NCI-H526 treated with DMSO at 0.1 percent for 48 hours (cell line): ENCODE data around the gene RB1.
"Not testable (repeated sequence)": the region's sequence is repeated elsewhere in the genome, so short reads cannot be mapped to it uniquely, and the experiment has no call there.

Experiments used
- DNase-seq: peaks from one replicate; lab custom pipeline; 2025; lab: John Stamatoyannopoulos, UW

RB1 gene

GRCh38 chr13:48349525-48349924 is 46.0 kb downstream of the RB1 start:
- no peak for DNase-seq

DNA sequence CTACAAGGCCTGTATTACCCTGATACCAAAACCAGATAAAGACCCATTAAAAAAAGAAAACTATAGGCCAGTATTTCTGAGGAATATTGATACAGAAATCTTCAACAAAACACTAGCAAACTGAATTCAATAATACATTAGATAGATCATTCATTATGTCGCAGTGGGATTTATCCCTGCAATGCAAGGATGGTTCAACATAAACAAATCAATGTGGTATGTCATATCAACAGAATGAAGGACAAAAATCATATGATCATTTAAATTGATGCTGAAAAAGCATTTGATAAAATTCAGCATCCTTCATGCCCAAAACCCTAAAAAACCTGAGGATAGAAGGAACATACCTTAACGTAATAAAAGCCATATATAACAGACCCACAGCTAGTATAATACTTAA is 50.0 kb downstream of the RB1 start:
- no peak for DNase-seq

DNA sequence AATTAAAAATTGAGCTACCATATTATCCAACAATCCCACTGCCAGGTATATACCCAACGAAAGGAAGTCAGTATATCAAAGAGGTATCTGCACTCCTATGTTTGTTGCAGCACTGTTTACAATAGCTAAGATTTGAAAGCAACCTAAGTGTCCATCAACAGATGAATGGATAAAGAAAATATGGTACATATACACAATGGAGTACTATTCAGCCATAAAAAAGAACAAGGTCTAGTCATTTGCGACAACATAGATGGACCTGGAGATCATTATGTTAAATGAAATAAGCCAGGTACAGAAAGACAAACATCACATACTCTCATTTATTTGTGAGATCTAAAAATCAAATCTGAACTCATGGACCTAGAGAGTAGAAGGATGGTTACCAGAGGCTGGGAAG is 52.0 kb downstream of the RB1 start:
- DNase-seq, result not testable (repeated sequence)

GRCh38 chr13:48356750-48357149 is 53.2 kb downstream of the RB1 start:
- no peak for DNase-seq

GRCh38 chr13:48369988-48370387 is 66.4 kb downstream of the RB1 start:
- no peak for DNase-seq

DNA sequence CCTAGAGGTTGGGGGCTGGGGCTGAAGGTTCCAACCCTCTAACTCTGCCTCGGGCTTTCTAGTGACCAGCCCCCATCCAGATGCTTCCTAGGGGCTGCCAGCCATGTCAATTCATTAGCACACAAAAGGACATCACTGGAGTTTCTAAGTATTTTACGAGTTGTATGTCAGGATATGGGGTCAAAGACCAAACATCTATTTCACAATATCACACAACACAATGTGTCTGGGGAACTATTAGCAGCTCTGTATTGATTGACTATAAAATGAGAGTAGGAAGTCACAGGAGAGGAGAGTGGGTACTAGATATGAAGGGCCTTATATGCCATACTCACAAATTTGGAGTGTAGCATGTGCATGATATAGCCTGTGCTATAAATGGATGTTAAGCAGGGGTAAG is 67.3 kb downstream of the RB1 start:
- DNase-seq, result no peak

GRCh38 chr13:48377857-48378256 is 74.3 kb downstream of the RB1 start:
- no peak for DNase-seq

- DNase-seq, result no peak
Measured at GRCh38 chr13:48380581-48380980, 77.0 kb downstream of the RB1 start.

- no peak for DNase-seq
Measured at GRCh38 chr13:48383384-48383783, 79.8 kb downstream of the RB1 start.

DNA sequence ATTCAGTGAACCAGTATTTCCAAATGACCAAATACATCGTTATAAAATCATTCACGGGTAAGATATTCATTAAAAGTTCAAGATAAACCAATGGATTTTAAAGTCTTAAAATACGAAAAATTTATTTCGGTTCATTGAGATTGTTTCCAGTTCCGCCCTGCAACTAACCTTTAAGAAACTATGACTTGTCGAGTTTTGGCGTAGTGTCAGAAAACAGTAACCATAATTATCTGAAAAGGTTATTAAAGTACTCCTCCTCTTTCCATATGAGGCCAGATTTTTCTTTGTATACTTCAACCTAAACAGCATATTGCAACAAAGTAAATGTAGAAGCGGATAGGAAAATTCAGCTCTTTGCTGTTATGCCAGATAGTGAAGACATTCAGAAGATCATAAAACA is 83.3 kb downstream of the RB1 start:
- no peak for DNase-seq

DNA sequence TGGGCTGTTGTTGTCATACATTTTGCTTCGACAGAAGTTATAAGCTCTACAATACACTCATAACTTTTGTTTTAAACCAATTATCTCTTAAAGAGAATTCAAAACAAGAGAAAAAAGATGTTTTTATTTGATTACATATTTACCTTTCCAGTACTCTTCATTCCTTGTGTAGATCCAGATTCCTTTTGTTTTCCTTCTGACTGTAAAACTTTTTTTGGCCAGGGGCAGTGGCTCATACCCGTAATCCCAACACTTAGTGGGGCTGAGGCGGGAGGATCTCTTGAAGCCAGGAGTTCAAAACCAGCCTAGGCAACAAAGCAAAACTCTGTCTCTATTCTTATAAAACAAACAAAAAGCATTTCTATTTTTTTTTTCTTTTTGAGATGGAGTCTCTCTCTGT is 87.7 kb downstream of the RB1 start:
- DNase-seq, result no peak

DNA sequence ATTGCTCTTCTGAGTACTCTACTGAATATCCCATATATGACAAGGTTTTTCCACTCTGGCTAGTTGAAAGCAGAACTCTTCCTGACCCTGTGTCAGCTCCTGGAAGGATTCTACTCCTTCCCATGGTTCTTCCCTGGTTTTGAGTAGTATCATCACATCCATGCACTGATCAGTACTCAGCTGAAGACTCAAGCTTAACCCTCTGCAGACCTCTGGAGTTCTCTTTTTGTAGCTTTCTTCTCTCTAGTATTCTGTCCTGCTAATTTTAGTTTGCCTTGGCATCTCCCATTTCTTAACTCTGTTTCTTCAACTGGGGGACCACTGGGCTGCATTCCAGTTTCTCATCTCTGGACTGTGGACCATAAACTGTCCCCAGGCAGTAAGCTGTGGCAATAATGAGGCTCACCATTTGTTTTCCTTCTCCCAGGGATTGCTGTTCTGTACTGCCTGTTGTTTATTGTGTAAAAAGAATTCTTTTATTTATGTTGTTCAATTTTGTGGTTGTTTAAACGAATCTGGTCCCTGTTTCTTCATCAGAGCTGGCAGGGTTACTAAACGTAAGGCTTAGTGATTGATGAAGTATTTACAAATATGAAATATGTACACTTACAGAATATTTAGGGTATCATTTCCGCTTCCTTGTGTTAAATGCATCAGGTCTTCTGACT is 89.6 kb downstream of the RB1 start:
- no peak for DNase-seq

DNA sequence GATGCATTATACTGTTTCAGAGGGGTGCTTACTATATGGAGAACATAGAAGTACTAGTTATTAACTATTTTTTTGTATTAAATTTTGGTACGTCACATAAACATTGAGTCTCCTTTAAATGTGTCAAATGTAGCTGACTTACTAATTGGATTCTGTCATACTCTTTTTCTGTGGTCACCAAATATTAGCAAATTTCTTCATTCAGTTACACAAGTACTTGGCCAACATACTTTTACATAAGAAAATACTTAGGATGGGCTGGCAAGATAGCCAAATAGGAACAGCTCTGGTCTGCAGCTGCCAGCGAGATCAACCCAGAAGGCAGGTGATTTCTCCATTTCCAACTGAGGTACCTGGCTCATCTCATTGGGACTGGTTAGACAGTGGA is 90.1 kb downstream of the RB1 start:
- DNase-seq, result no peak

GRCh38 chr13:48397744-48398143 is 94.2 kb downstream of the RB1 start:
- no peak for DNase-seq

DNA sequence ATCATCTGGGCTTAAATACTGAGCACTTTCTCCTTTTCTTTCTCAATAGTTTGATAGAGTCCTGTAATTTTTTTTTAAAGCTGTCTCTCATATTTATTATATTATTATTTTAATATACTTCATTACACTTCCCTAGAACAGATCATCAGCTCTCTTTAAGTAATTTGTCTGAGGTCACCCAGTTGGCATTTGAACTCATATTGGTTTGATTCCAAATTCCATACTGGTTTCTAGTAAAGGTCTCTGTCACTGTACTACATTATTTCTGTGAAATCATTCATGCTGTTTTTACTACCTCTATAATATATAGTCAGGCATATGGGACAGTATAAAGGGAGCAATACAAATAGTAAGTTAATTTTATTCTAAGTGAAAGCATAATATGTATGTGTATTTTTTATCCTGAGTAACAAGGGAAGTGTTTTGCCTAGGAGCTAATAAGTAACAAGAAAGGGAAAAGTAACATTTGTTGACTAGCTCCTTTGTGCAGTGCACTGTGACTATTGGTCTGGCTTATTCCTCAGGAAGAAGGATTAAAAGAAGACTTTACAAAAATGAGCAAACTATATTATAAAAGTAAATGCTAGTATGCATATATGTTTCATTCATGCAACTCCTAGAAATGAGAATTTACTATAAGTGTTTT is 95.0 kb downstream of the RB1 start:
- DNase-seq, result no peak

DNA sequence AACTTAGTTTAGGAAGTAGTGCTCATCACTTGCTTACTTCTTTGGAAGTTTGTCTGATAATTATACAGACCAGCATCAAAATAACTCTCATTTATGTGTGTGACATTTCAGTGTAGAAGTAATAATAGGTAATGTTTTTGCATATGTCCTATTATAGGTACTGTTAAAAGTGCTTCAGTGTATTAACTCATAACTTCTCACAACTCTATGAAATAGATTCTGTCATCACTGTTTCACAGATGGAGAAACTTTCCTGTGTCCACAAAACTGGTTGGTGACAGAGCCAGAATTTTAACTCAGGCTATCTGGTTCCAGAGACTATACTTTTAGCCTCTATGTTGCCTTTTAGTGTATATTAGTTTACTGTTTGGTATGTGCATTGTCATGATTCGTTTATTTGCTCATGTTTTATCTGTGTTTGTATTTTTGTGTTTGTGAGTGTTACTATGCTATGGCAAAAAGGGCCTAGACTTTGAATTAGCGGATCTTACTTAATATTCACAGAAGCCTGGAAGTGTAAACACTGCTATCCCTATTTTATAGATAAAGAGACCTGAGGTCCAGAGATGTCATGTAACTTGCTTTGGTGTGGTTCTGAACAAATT is 96.6 kb downstream of the RB1 start:
- no peak for DNase-seq

DNA sequence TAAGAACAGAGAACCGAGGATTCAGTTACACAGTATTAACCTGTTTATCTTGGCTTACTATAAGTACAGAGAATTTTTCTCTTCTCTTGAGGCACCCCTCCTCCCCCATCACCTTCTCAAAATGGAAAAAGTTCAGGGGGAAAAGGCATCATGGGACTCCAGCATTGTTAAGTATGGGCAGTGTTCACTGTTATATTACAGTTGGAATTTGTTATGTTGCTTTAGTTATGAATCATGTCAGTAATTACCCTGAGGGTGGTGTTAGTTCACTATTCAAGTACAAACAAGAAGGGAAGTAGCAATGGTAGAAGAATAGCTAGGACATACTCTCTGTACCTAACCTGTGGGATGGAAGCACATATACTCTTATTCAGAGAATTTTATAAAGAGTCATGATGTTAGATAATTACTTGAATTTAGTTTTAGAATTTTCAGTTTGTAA is 97.3 kb downstream of the RB1 start:
- DNase-seq, result no peak

- DNase-seq, result no peak
Measured at GRCh38 chr13:48401480-48401879, 97.9 kb downstream of the RB1 start.

DNA sequence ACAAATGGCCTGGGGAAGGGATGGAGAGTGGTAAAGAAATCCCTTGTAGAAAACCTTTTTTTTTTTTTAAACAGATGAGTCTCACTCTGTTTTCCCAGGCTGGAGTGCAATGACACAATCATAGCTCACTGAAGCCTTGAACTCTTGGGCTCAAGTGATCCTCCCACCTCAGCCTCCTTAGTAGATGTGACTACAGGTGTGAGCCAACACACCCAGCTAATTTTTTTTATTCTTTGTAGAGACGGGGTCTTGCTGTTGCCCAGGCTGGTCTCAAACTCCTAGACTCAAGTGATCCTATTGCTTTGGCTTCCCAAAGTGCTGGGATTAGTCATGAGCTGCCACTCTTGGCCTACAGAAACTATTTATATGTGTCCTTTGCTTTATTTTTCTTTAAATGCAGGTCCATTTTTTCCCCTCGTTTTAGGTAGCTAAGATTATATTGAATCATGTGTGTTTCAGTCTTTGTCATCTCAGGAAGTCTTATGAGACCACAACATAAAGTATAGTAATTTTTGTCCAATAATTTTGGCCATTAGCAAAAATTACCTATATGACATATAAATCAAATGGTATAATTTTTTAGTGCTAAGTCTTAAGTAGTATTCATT is 98.9 kb downstream of the RB1 start:
- DNase-seq, result no peak

GRCh38 chr13:48403151-48403631 is 99.6 kb downstream of the RB1 start:
- DNase-seq, result no peak

GRCh38 chr13:48403913-48404312 is 100.4 kb downstream of the RB1 start:
- no peak for DNase-seq

DNA sequence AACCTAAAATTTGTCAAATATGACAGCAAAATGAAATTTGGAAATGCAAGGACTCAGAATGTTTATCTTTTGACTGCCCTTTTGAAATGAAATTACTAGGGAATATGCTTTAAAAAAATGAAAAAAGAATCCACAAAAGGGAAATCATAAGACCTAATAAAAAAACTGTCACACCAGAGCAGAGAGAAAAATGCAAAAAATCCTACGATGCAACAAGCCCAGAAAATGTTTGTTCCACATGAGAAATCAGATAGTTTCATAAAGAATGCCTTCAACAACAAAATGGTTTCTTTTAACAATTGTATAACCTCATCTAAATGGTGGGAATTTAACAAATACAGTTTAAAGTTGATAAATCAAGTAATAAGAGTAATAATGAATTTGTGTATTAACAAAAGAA is 101.4 kb downstream of the RB1 start:
- DNase-seq, result no peak

DNA sequence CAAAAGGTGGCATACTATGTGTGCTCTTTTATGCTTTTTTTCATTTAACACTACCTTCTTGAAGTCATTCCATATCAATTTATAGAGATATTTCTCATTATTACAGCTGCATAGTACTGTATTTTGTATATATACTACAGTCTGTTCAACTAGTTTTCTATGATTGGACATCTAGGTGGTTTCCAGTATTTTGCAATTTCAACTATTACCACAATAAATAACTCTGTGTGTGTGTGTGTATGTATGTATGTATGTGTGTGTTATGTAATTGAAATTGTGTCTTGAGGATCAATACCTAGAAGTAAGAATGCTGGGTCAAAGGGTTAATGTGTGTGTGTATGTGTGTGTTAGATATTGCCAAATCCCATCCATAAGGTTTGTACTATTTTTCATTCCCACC is 102.3 kb downstream of the RB1 start:
- DNase-seq, result no peak
